AG10803 (cell line): ENCODE results near the gene MYH10.

Experiments used
- DNase-seq: peaks from one replicate; pipeline ENCODE4 v3.0.0; 2010; ENCODE audit warnings: low read depth
- H3K4me3 ChIP-seq: 2 replicates; pipeline ENCODE4 v1.5.1; 2011; ENCODE audit warnings: mild to moderate bottlenecking, low read length, control low read depth
- TF ChIP-seq, protein P1 (sequence below): conservative IDR thresholded peaks from 2 replicates; pipeline ENCODE4 v1.5.1; 2011; ENCODE audit warnings: mild to moderate bottlenecking, low read length, control low read depth, inconsistent platforms

MYH10 gene

DNA sequence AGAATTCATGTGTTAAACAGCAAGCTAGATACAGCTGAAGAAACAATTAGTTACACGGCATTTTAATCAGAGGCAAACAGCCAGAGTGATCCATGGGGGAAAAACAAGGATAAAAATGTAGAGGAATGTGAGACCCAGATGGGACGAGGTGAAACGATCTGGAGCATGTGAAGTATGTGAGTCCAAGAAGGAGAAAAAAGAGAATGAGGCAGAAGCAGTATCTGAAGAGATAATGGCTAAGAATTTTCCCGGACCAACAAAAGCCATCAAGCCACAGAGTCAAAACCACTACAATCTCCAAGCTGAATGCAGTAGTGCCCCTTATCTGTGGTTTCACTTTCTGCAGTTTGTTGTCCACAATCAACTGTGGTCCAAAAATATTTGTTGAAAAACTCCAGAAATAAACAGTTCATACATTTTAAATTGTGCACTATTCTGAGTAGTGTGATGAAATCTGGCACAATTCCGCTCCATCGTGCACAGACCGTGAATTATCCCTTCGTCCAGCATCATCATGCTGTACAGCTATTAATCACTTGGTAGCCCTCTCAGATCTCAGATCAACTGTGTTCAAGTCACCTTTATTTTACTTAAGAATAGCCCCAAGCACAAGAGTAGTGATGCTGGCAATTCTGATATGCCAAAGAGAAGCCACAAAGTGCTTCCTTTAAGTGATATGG, 18.8 kb downstream of the MYH10 start:
- peak; percentile 76 for DNase-seq
- TF ChIP-seq, protein P1, sequence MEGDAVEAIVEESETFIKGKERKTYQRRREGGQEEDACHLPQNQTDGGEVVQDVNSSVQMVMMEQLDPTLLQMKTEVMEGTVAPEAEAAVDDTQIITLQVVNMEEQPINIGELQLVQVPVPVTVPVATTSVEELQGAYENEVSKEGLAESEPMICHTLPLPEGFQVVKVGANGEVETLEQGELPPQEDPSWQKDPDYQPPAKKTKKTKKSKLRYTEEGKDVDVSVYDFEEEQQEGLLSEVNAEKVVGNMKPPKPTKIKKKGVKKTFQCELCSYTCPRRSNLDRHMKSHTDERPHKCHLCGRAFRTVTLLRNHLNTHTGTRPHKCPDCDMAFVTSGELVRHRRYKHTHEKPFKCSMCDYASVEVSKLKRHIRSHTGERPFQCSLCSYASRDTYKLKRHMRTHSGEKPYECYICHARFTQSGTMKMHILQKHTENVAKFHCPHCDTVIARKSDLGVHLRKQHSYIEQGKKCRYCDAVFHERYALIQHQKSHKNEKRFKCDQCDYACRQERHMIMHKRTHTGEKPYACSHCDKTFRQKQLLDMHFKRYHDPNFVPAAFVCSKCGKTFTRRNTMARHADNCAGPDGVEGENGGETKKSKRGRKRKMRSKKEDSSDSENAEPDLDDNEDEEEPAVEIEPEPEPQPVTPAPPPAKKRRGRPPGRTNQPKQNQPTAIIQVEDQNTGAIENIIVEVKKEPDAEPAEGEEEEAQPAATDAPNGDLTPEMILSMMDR: no peak
- peak overlapping the region; percentile 54 for H3K4me3 ChIP-seq

DNA sequence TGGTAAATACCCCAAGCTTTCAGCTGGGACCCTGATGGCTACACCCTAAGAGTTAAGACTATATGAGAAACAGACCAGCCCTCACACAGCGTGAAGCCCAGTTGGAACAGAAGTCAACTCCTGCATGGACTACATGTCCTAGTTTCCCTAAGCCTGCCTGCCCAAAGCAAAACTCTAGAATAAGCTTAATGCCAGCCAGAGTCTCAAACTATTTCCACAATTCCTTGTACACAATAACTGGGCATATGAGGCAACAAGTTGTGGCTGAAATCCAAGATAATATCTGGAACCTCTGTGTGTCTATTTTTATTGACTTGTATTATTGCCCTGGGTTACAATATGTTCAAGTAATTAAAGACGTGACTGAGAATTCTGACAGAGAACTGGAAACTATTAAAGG, 19.4 kb downstream of the MYH10 start:
- peak overlapping the region; percentile 0; the same call in 1 of the 2 replicates for H3K4me3 ChIP-seq
- TF ChIP-seq, protein P1: no peak
- DNase-seq: peak; percentile 85

DNA sequence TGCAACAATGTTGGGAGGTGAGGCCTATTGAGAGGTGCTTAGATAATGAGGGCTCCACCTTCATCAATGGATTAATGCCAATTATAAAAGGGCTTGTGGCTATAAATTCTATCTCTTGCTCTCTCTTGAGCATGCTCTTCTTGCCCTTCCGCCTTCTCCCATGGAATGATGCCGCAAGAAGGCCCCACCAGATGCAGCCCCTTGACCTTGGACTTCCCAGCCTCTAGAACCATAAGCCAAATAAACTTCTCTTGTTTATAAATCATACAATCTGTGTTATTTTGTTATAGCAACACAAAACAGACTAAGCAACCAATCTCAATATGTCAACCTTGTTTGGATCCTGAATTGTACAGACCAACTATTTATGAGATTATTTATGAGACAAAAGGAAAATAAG, 20.0 kb downstream of the MYH10 start:
- no peak for DNase-seq
- H3K4me3 ChIP-seq: no peak overlapping the region
- TF ChIP-seq, protein P1: no peak

DNA sequence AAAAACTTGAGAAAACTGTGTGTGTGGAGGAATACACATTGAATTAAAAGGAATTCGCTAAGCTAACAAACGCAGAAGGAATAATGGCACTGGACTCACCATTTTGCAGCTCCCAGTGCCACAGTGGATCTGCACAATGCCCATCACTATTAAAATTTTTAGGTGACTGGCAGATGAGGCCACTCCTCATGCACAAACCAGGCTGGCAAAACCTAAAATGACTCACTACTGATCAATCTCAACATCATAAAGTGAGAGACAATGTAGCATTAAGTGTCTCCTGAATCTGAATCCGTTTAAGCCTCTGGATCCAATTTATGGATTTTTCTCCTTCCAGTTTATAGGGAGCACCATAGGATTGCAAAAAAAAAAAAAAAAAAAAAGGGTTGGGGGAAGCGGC, 20.6 kb downstream of the MYH10 start:
- no peak overlapping the region for H3K4me3 ChIP-seq
- no peak for DNase-seq
- TF ChIP-seq, protein P1: no peak

DNA sequence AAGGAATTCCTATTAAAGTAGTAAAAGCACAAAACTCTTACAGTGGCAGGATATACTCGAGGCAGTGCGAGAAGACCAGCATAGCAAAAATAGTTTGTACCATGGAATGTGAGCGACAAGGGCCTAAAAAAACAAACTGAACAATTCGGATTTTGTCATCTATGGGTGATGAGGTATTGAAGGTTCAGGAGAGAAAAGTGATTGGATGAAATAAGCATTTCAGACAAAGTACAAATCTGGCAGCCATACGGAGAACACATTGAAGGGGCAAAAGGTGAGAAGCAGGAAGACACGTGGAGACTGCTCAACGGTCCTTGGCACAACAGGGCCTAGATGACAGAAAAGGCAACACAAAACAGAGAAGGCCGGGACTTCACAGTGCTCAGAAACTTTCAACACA, 22.5 kb downstream of the MYH10 start:
- TF ChIP-seq, protein P1: no peak
- H3K4me3 ChIP-seq: no peak overlapping the region
- no peak for DNase-seq

DNA sequence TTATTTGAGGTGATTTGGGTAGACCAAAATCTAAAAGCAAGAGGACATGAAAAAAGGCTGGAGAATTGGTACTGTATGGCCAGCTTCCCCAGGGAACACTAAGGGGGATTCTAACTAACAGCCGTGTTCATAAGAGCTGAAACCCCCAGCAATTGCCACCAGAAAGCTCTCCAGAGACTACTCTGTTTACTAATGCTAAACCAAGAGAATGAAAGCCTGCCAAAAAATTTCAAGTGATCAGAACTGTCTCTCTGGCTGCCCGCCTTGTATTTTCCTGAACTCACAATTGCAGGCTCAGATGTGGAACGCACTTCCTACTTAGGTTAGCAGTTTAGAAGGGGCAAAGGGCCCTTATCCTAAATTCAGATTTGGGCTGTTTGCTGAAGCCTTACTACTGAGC, 24.1 kb downstream of the MYH10 start:
- H3K4me3 ChIP-seq: no peak overlapping the region
- TF ChIP-seq, protein P1: no peak
- peak; percentile 43 for DNase-seq

DNA sequence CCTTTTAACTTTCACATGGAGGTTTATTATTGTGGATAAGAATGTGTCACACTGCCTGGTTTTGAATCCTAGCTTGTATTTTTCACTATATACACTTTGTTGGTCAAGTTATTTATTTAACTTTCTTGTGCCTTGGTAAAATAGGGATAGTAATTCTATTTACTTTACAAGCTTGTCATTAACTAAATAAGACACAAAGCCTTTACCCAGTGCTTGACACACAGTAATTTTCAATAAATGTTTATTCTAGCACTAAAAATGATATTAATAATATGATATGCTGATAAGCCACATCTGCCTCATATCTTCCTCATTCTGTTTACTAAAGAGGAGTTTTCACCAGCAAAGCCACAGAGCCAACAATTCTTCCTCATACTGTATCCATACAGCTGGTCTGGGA, 27.8 kb downstream of the MYH10 start:
- H3K4me3 ChIP-seq: no peak overlapping the region
- TF ChIP-seq, protein P1: no peak
- DNase-seq: no peak
